ENCODE measurements around the gene STRIP2. TPM values are rescaled to one million over a fixed set of nuclear protein-coding genes. Genes with fewer than 3 reads are reported as not detected.
"Not testable (repeated sequence)": the region's sequence is repeated elsewhere in the genome, so short reads cannot be mapped to it uniquely, and the experiment has no call there.

Gene STRIP2
- total RNA-seq, 1 donor from 2014 or later: 23.3 TPM

DNA sequence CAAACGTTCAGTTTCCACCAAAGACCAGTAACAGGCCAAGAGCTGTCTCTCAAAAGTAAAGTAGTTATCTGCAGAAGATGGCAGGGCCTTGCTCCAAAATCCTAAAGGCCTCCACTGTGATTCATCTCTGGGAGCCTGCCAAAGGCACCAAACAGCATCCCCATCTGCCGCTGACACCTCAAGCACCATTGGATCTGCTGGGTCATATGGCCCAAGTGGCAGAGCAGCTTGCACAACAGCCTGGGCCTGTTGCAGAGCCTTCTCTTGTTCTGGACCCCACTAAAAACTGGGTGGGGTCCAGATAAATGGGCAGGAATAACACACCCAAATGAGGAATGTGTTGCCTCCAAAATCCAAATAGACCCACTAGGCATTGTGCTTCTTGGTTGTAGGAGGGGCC is 12.7 kb downstream of the STRIP2 start:
- DNase-seq; intact Hi-C loops (cut with micrococcal nuclease); ATAC-seq: not testable (repeated sequence)

DNA sequence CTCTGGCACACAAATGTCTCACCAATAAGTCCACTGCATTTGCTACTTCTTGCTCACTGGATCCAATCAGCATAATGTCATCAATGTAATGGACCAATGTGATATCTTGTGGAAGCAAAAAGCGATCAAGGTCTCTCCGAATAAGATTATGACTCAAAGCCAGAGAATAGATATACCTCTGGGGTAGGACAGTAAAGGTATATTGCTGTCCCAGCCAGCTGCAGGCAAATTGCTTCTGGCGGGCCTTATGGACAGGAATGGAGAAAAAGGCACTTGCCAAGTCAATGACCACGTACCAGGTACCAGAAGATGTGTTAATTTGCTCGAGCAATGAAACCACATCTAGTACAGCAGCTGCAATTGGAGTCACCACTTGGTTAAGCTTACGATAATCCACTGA is 13.2 kb downstream of the STRIP2 start:
- intact Hi-C loops (cut with micrococcal nuclease); DNase-seq; ATAC-seq: not testable (repeated sequence)

DNA sequence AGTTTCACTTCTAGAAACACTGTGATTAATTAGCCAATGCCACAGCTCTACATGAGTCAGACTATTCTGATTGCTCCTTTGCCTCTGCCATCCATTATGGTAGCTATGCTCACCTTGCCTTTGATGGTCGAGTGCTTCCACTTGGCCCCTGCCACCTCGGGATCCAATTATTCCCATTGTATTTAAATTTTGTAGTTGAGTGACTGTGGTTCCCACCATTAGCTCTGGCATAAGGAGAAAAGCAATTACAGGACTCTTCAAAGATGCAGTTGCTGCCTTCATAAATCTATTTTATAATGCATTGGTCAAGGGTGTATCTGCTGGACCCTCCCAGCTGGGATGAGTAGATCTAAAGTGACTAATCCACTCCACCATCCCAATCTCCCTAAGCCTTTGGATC is 14.4 kb downstream of the STRIP2 start:
- ATAC-seq; DNase-seq; intact Hi-C loops (cut with micrococcal nuclease): not testable (repeated sequence)

DNA sequence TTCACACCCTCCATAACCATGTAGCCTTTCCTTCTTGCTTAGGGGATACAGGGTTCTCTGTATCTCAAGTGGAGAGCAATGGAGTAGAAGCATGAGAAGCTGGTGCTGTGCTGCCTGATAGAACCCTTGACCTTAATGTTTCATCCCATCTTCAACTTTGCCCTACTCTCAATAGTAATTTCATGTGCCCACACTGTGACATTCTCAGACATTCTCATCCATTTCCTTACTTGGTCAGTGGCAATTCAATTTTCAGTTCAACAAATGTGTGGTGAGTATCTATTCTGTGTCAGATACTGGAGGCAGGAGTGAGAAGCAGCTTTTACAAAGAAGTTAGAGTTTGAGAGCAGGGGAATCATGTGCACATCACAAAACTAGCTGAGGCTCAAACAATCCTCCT is 16.1 kb downstream of the STRIP2 start:
- DNase-seq (no peak), ATAC-seq (no peak)
- intact Hi-C loops (cut with micrococcal nuclease): no loop called here

DNA sequence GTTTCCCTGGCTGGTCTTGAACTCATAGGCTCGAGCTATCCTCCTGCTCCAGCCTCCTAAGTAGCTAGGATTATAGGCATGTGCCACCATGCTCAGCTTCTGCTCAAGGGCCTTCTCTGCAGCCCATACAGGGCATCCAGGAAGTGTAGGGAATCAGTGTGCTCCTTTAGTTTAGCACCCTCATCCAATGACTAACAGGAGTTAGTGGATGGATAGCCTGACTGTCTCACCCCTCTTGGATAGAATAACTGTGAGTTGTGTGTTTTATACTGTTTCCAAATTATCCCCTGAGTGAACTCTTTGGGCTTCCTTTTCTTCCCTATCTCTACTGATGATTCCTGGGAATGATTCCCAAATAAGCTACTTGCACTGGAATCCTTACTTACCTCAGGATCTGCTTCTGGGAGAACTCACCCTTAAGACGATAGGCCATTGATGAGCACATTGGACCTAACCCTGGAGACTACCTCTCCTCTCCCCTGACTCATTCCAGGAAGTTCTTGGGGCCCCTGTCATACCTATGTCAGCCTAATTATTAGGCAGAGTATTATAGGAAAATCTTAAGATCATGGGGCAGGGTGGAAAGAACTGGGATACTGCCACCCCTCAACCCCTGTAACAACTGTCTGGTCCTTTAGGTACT is 18.5 kb downstream of the STRIP2 start:
- intact Hi-C loops (cut with micrococcal nuclease): no loop called here
- DNase-seq (no peak), ATAC-seq (no peak)

DNA sequence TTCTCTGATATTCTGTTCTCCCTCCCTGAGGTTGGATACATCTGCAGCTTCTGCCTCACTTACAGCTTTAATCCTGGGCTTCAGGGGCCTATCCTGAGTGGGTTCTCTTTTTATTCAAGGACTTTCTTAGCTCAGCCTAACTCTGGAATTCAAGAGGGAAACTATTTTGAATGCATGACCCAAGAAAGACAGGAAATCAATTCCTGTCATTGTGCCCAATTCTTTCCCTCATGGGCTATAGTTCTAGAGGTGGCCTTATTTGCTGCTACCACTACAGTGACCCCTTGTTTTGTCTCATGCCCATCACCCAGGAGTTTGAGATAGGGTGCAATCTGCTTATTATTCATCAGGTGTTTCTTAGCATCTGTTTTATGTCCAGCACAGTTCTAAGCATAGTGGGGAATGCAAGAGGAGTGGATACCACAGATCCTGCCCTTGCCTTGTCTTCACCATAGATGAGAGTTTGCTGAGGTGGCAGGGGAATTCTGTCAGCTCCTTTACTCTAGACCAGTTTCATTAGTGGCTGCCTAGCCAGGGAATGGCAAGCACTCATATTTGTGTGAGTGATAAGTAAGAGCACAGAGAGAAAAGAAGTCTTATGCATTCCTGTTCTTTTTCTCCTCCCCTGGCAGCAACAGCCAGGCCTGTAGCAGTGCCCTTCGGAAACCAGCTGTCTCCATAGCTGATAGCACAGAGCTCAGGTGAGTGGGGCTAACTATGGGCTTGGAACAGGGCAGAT is 19.4 kb downstream of the STRIP2 start:
- DNase-seq (peak; percentile 27), ATAC-seq (peak; percentile 91)
- intact Hi-C loops (cut with micrococcal nuclease): no loop called here

DNA sequence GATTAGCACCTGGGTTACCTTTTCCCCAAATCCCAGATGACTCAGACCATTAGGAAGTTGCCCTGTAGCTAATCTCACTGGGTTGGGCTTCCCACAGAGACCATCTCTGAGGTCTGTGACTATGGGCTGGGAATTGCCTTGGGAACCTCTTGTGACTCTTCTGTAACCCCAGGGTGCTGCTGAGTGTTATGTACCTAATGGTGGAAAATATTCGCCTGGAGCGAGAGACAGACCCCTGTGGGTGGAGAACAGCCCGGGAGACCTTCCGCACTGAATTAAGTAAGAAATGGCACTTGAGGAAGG is 20.0 kb downstream of the STRIP2 start:
- peak; percentile 40 for ATAC-seq
- DNase-seq: no peak
- intact Hi-C loops (cut with micrococcal nuclease): no loop called here

DNA sequence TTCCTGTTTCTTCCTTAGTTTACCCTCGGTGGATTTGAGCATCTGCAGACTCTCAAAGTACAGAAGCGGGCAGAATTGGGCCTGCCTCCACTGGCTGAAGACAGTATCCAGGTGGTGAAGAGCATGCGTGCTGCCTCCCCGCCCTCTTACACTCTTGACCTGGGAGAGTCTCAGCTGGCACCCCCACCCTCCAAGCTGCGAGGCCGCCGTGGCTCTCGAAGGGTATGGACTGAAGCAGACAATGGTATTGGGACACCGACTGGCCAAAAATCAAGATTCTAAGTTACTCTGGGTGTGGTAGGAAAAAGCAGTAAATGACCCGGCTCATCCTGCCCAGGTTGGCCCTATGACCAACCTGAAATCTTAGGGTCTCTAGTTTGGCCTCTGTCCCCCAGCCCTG is 22.2 kb downstream of the STRIP2 start:
- ATAC-seq: no peak
- intact Hi-C loops (cut with micrococcal nuclease): no loop called here
- no peak for DNase-seq

DNA sequence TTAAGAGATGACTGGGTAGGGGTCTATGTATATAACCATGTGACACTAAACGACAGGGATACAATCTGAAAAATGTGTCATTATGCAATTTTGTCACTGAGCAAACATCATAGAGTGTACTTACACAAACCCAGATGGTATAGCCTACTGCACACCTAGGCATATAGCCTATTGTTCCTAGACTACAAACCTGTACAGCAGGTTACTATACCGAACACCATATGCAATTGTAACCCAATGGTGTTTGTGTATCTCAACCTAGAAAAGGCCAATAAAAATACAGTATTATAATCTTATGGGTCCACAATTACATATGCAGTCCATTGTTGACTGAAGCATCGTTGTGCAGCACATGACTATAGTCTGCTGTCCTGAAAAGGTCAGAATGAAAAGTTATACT is 22.9 kb downstream of the STRIP2 start:
- no peak for ATAC-seq
- no peak for DNase-seq
- intact Hi-C loops (cut with micrococcal nuclease): no loop called here

DNA sequence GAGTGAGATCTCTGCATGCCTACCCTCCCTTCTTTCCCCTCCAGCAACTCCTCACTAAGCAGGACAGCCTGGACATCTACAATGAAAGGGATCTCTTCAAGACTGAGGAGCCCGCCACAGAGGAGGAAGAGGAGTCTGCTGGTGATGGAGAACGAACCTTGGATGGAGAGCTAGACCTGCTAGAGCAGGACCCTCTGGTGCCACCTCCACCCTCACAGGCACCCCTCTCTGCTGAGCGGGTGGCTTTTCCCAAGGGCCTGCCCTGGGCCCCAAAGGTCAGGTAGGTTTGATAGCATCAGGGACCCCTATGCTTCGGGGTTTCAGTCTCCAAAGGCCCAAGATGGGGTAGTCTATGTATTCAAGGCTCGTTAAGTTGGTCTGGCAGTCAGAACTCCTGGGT is 23.9 kb downstream of the STRIP2 start:
- intact Hi-C loops (cut with micrococcal nuclease): no loop called here
- no peak for ATAC-seq
- no peak for DNase-seq

DNA sequence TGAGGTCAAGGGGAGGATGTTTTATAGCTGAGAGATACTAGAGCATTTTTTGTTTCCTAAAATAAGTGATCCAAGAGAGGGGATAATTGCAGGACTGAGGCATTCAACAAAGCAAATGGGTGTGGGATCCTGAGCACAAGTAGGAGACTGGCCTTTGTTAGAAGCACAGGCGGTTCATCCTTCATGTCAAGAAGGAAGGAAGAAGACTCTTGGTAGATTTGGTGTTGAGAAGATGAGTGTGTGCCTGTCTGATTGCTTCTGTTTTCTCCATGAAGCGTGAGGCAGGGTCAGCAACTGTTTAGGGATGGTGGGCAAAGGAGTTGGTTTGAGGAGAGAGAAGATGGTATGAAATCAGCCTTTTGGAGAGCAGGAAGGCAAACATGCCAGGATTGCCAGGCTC is 27.6 kb downstream of the STRIP2 start:
- intact Hi-C loops (cut with micrococcal nuclease): no loop called here
- DNase-seq: no peak
- no peak for ATAC-seq

DNA sequence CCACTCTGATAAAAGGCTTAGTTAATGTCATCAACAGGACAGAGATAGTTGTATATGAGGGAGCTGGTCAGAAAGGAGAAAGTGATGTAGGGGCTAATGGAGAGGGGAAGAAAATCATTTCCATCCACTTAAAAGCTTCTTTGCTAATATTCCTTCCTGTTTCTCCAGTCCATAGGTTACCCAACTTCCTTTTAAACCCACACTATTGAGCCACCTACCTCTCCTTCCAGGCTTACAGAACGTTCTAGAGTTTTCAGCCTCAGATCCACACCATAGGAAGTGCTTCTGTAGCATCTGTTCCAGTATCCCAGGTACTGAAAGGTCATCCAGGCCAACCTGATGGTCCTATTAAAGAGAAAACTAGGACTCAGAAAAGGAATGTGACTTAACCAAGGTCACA is 28.2 kb downstream of the STRIP2 start:
- DNase-seq: no peak
- intact Hi-C loops (cut with micrococcal nuclease): no loop called here
- no peak for ATAC-seq

DNA sequence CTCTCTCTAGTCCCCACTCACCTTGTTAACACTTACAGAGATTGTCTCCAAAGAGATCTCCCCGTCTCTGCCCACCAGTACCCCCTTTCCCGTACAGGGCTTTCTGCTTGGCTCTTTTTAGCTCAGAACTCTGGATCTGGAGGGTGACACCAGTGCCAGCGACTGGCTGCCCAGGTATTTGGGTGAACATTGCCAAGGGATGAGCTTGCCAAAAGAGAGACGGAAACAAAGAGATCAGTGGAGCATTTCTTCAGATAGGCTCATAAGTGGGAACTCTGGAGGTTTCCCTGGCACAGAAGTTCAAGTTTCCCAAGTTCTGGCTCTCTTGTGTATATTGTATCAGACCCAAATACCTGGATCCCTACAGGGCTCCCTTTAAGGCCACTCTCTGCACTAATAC is 30.0 kb downstream of the STRIP2 start:
- peak; percentile 64 for ATAC-seq
- DNase-seq: no peak
- intact Hi-C loops (cut with micrococcal nuclease): no loop called here

DNA sequence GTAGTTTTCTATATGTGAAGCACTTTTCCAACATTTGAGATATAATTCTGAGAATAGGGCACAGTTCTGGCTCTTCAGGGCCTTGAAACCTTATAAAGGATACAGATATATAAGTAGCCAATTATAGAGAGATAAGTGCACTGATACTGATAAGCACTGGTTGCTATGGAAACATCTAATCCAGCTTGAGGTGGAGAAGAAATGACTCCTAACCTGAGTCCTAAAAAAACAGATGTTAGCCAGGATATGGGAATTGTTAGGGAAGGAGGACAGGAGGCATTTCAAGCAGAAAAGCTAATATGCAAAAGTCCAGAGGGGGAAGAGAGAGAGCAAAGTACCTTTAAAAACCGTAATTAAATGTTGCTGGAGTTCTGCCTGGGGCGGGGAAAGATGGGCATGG is 30.8 kb downstream of the STRIP2 start:
- intact Hi-C loops (cut with micrococcal nuclease): no loop called here
- DNase-seq: no peak
- ATAC-seq: no peak

DNA sequence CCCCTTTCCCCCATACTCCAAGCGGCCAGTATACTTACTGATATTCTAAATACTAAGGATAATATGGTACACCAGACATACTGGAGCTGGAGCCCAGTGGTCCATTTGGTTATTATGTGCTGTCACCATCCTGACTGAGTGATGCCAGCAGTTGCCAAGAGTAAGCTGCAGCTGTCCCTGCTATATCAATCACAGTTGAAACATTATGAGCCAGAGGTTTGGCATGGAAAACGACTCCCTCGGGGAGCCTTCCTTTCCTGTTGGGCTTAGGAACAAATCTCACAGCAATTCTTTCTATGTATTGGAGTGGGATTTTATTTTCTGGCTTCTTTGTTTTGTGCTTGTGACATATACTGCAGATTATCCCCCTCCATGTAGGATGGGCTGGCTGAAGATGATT is 32.6 kb downstream of the STRIP2 start:
- DNase-seq (no peak), ATAC-seq (peak; percentile 25)
- intact Hi-C loops (cut with micrococcal nuclease): no loop called here

DNA sequence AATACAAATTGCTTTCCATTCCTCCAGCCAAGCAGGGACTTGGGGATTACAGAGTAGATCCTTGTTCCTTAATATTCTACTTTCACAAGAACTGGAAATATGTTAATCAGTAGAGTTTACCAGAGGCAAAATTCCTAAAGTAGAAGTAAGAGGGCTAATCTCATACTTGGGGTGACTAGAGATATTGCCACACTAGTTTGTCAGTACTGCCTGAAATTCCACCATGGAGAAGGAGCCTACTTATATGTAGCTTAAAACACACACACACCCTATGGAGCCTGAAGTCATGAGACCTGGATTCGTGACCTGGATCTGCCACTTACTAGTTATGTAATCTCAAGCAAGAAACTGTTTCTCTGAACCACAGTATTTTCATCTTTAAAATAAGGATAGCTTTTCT is 33.9 kb downstream of the STRIP2 start:
- ATAC-seq: no peak
- no peak for DNase-seq
- intact Hi-C loops (cut with micrococcal nuclease): no loop called here

DNA sequence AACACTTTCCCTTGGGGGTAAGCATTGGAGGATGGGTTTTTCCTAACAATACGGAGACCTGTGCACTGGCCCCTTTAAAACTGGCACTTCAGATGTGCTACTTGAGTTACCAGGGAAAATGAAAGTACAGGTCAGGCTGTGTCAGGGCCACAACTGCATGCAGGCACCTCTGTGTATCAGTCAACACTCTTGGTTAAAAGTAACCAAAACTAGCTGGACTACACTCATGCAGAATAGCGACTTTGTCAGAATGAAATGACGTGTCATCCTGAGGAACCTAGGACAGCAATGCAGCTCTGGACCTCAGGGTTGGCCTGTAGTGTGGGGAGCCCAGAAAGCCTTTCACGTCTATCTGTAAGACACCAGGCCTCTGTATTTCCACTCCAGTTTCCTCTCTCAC is 34.3 kb downstream of the STRIP2 start:
- intact Hi-C loops (cut with micrococcal nuclease): no loop called here
- DNase-seq (no peak), ATAC-seq (peak; percentile 57)

DNA sequence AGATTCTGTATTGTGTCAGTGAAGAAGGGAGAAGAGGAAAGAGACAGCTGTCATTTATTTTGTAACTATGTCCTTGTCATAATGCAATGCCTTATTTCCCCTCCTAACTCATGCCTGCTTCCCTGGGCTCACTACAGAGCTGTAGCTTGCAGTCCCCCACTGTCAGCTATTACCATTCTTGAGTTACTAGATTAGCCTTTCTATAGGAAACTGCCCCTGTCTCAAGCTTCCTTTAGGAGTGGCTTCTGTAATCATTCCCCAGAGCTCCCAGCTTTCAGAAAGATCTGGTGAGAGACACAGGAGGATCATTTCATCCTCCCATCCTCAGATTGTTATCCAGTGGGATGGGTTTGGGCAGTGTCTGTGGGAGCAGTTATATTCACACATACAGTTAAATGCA is 35.7 kb downstream of the STRIP2 start:
- no peak for ATAC-seq
- intact Hi-C loops (cut with micrococcal nuclease): no loop called here
- DNase-seq: no peak

DNA sequence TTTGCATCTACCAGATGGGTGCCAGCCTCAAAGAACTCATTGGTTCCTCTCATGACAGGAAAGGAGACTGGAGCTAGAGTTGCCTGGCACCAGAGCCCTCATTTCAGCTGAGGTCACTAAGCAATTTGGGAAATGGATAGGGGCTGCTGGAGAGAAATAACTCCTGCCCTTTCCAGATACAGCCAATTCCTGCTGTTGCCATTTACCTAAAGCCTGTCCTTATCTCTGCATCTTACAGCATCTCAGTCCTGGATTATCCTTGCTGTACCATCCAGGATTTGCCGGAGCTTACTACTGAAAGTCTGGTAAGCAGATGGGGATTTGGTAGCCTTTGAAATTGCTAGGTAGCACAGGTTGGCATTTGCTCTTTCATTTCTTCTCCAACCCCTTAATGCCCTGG is 36.2 kb downstream of the STRIP2 start:
- intact Hi-C loops (cut with micrococcal nuclease): no loop called here
- DNase-seq: no peak
- no peak for ATAC-seq

DNA sequence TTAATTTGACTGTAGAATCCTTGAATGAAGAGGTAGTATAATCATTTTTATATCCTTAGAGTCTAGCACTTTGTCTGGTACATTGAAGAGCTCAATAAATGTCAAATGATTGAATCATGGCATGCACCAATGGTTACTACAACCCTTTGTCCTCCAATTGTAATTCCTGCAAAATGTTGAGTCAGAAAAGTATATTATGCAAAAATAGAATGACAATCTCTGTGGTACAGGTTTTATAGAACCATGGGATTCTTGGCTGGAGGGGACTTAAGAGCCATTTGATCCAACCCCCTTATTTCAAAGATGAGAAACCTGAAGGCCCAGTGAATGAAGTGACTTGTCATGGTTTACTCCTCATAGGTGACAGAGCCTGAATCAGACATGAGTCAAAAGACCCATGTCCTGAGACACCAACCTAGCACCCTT is 37.2 kb downstream of the STRIP2 start:
- intact Hi-C loops (cut with micrococcal nuclease): no loop called here
- ATAC-seq (no peak), DNase-seq (no peak)

DNA sequence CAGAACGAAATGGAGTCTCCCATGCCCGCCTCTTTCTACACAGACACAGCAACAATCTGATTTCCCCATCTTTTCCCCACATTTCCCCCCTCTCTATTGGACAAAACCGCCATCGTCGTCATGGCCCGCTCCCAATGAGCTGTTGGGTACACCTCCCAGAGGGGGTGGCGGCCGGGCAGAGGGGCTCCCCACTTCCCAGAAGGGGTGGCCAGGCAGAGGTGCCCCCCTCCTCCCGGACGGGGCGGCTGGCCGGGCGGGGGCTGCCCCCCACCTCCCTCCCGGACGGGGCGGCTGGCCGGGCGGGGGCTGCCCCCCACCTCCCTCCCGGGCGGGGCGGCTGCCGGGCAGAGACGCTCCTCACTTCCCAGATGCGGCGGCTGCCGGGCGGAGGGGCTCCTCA is 41.7 kb downstream of the STRIP2 start:
- intact Hi-C loops (cut with micrococcal nuclease); ATAC-seq; DNase-seq: not testable (repeated sequence)
